ENCODE measurements around the gene LDLRAD4.

The LDLRAD4 gene

DNA sequence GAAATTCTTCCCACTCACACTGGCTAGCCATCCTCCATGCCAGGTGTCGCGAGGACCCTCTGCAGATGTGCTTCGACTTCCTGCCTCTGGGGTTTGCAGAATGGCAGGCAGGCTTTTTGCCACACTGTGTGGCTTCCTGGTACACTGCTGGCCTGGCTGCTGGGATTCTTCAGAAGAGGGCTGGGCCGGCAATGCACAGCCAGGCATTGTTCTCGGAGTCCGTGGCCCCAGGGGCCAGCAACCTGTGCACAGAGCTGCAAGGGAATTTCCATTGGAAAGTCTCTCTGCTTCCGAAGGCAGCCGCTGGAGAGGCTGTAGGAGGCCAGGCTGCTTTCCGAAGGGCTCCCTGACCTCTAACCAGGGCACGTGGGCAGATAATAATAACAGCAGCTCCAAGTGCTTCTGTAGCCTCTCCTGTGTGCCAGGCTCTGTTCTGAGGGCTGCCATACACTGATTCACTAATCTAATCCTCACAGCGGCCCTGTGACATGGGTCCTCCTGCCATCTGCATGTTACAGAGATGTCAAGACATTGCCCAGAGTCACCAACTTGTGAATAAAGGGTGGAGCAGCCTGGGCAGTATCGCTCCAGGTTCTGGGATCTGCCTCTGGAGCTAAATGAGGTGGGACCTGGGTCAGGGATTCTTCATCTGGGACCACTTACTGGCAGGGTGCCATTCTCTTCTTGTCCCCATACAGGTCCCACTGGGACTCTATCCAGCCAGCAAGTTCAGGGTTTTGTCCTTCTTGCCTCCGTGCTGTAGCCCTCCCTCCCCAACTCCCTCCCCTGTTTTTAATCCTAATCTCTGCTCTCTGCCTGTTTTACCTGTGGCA lies 5.0 kb downstream of the LDLRAD4 start:
- ATAC-seq = no peak; the same call in 2 of the 3 replicates
- TF ChIP-seq, protein P1, sequence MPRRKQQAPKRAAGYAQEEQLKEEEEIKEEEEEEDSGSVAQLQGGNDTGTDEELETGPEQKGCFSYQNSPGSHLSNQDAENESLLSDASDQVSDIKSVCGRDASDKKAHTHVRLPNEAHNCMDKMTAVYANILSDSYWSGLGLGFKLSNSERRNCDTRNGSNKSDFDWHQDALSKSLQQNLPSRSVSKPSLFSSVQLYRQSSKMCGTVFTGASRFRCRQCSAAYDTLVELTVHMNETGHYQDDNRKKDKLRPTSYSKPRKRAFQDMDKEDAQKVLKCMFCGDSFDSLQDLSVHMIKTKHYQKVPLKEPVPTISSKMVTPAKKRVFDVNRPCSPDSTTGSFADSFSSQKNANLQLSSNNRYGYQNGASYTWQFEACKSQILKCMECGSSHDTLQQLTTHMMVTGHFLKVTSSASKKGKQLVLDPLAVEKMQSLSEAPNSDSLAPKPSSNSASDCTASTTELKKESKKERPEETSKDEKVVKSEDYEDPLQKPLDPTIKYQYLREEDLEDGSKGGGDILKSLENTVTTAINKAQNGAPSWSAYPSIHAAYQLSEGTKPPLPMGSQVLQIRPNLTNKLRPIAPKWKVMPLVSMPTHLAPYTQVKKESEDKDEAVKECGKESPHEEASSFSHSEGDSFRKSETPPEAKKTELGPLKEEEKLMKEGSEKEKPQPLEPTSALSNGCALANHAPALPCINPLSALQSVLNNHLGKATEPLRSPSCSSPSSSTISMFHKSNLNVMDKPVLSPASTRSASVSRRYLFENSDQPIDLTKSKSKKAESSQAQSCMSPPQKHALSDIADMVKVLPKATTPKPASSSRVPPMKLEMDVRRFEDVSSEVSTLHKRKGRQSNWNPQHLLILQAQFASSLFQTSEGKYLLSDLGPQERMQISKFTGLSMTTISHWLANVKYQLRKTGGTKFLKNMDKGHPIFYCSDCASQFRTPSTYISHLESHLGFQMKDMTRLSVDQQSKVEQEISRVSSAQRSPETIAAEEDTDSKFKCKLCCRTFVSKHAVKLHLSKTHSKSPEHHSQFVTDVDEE (CRISPR knock-in tag; IDR thresholded peaks at IDR 0.05) = 0 out of 2 replicates have a peak, but pooled peaks have one; percentile 11
- no peak for TF ChIP-seq TOX (CRISPR knock-in tag; IDR thresholded peaks at IDR 0.05; ENCODE audit: borderline replicate concordance)

DNA sequence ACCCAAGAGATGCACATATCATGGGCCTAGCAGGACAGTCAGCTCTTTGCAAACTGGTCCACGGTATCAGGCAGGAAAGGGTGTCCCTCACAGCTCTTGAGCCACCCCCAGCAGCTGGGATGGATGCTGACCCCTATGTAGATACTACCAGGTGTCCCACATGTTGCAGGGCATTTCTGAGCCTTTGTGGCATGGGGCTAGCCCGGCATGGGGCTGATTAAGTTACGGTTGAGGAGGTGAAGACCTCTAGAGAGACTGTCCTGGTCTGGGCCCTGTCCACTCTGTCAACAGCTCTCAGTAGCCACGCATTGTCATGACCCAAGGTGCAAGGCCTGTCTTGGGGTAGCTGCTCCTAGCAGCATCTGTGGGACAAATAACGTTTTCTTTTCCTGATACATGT lies 6.7 kb downstream of the LDLRAD4 start:
- no peak for ATAC-seq
- TF ChIP-seq ZNF8 (CRISPR knock-in tag; IDR thresholded peaks at IDR 0.05) (no peak), ESRRG (CRISPR knock-in tag; IDR thresholded peaks at IDR 0.05) (no peak), ZNF565 (CRISPR knock-in tag; conservative IDR thresholded peaks at IDR 0.05; ENCODE audit: low read depth) (no peak), BACH2 (CRISPR knock-in tag; IDR thresholded peaks at IDR 0.05; ENCODE audit: borderline replicate concordance) (no peak), ZC3H10 (CRISPR knock-in tag; IDR thresholded peaks at IDR 0.05) (no peak), ARNTL (CRISPR knock-in tag; IDR thresholded peaks at IDR 0.05; ENCODE audit: borderline replicate concordance, low read depth) (no peak), TCF4 (CRISPR knock-in tag; IDR thresholded peaks at IDR 0.05; ENCODE audit: borderline replicate concordance) (no peak), OSR1 (CRISPR knock-in tag; IDR thresholded peaks at IDR 0.05) (no peak), SNAI2 (CRISPR knock-in tag; IDR thresholded peaks at IDR 0.05) (no peak), ZNF70 (CRISPR knock-in tag; IDR thresholded peaks at IDR 0.05) (no peak), CSDC2 (CRISPR knock-in tag; IDR thresholded peaks at IDR 0.05) (no peak), ZFP30 (CRISPR knock-in tag; IDR thresholded peaks at IDR 0.05) (no peak)
- TF ChIP-seq, protein P1 (CRISPR knock-in tag; IDR thresholded peaks at IDR 0.05) = no peak
- TF ChIP-seq, protein P2, sequence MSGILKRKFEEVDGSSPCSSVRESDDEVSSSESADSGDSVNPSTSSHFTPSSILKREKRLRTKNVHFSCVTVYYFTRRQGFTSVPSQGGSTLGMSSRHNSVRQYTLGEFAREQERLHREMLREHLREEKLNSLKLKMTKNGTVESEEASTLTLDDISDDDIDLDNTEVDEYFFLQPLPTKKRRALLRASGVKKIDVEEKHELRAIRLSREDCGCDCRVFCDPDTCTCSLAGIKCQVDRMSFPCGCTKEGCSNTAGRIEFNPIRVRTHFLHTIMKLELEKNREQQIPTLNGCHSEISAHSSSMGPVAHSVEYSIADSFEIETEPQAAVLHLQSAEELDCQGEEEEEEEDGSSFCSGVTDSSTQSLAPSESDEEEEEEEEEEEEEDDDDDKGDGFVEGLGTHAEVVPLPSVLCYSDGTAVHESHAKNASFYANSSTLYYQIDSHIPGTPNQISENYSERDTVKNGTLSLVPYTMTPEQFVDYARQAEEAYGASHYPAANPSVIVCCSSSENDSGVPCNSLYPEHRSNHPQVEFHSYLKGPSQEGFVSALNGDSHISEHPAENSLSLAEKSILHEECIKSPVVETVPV (CRISPR knock-in tag; IDR thresholded peaks at IDR 0.05) = no peak
- TF ChIP-seq, protein P3, sequence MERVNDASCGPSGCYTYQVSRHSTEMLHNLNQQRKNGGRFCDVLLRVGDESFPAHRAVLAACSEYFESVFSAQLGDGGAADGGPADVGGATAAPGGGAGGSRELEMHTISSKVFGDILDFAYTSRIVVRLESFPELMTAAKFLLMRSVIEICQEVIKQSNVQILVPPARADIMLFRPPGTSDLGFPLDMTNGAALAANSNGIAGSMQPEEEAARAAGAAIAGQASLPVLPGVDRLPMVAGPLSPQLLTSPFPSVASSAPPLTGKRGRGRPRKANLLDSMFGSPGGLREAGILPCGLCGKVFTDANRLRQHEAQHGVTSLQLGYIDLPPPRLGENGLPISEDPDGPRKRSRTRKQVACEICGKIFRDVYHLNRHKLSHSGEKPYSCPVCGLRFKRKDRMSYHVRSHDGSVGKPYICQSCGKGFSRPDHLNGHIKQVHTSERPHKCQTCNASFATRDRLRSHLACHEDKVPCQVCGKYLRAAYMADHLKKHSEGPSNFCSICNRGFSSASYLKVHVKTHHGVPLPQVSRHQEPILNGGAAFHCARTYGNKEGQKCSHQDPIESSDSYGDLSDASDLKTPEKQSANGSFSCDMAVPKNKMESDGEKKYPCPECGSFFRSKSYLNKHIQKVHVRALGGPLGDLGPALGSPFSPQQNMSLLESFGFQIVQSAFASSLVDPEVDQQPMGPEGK (CRISPR knock-in tag; IDR thresholded peaks at IDR 0.05; ENCODE audit: borderline replicate concordance) = no peak
- TF ChIP-seq, protein P4, sequence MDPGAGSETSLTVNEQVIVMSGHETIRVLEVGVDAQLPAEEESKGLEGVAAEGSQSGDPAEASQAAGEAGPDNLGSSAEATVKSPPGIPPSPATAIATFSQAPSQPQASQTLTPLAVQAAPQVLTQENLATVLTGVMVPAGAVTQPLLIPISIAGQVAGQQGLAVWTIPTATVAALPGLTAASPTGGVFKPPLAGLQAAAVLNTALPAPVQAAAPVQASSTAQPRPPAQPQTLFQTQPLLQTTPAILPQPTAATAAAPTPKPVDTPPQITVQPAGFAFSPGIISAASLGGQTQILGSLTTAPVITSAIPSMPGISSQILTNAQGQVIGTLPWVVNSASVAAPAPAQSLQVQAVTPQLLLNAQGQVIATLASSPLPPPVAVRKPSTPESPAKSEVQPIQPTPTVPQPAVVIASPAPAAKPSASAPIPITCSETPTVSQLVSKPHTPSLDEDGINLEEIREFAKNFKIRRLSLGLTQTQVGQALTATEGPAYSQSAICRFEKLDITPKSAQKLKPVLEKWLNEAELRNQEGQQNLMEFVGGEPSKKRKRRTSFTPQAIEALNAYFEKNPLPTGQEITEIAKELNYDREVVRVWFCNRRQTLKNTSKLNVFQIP (CRISPR knock-in tag; IDR thresholded peaks at IDR 0.05; ENCODE audit: borderline replicate concordance, low read depth) = no peak

DNA sequence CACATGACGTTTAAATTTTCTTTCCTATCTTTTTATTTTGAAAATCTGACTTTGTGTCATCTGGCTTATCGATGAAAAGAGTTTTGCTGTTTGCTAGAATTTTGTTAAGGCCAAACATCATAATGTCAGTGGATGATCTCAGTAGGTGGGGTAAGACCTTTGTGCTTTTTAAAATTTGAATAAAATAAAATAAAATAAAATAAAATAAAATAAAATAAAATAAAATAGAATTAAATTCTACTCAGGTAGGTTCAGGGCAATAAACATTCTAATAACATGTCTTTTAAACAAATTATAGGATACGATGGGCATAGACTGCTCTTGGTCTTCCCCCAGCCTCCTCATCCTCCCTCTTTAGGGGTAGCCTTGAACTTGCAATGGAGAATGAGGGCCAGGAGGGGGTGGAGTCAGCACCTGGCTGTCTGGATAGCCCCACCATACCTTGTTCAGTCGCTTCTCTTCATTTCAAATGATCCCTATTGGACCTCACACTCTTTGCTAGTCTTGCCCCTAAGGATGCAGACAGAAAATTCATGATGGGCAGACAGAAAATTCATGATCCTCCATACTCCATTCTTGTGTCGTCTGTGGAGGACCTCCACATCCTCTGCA lies 8.1 kb downstream of the LDLRAD4 start:
- ATAC-seq = no peak
- TF ChIP-seq, protein P1 (CRISPR knock-in tag; IDR thresholded peaks at IDR 0.05) = no peak
- TF ChIP-seq CSDC2 (CRISPR knock-in tag; IDR thresholded peaks at IDR 0.05) (no peak), ZNF565 (CRISPR knock-in tag; conservative IDR thresholded peaks at IDR 0.05; ENCODE audit: low read depth) (no peak), OSR1 (CRISPR knock-in tag; IDR thresholded peaks at IDR 0.05) (no peak)

Measured in SK-N-SH treated with all-trans-retinoic acid at 6 μM for 48 hours (cell line).